PC-3 (cell line): ENCODE data around the gene GDF15. TPM values are rescaled to one million over a fixed set of nuclear protein-coding genes. Genes with fewer than 3 reads are reported as not detected.

ENCODE experiments used
- ATAC-seq: fragments of 200-7000 bp; cut with Tn5 transposase; 2 replicates; pipeline ENCODE4 v1.9.1; 2020; ENCODE audit warnings: mild to moderate bottlenecking, moderate library complexity
- BruUV-seq: library from RNA; stranded (reverse); fragments of 400-500 nt; replicated peaks from 2 replicates; lab custom pipeline; 2021; lab: Mats Ljungman, UMichigan
- CTCF ChIA-PET: fragments of 300-600 bp; sonication (Branson Sonifier 250); formaldehyde crosslinking; loops from one replicate; lab custom pipeline; 2022; ENCODE audit warnings: antibody characterized with exemption; lab: Charles Lee
- POLR2A ChIA-PET: fragments of 300-600 bp; sonication (Branson Sonifier 250); formaldehyde crosslinking; loops from one replicate; lab custom pipeline; 2022; ENCODE audit warnings: antibody characterized with exemption; ENCODE audit not compliant: unreplicated experiment; lab: Charles Lee
- DNase-seq: peaks from one replicate; pipeline ENCODE4 v3.0.0-alpha.2; 2015
- H2AFZ ChIP-seq: fragments of 300-600 bp; sonication (generic); 2 replicates; pipeline ENCODE4 v1.6.0; 2016; ENCODE audit warnings: antibody characterized with exemption, low read length
- H3F3A ChIP-seq: fragments of 300-600 bp; sonication (generic); one replicate; pipeline ENCODE4 v1.6.0; 2017; ENCODE audit warnings: antibody characterized with exemption, low read length, control low read depth, mild to moderate bottlenecking; ENCODE audit not compliant: unreplicated experiment
- H3K27ac ChIP-seq: fragments of 300-600 bp; sonication (generic); 2 replicates; pipeline ENCODE4 v1.5.1; 2016; ENCODE audit warnings: mild to moderate bottlenecking, low read length
- H3K27me3 ChIP-seq: fragments of 300-600 bp; sonication (generic); 2 replicates; pipeline ENCODE4 v1.6.1; 2016; ENCODE audit warnings: low read length, mixed read lengths
- H3K36me3 ChIP-seq: fragments of 300-600 bp; sonication (generic); 2 replicates; pipeline ENCODE4 v1.6.1; 2016; ENCODE audit warnings: low read depth, mixed run types, low read length, mixed read lengths
- H3K4me1 ChIP-seq: fragments of 300-600 bp; sonication (generic); 2 replicates; pipeline ENCODE4 v1.5.1; 2016; ENCODE audit warnings: low read length; ENCODE audit not compliant: insufficient read depth
- H3K4me2 ChIP-seq: fragments of 300-600 bp; sonication (generic); 2 replicates; pipeline ENCODE4 v1.6.0; 2016; ENCODE audit warnings: low read length
- H3K4me3 ChIP-seq: fragments of 300-600 bp; sonication (generic); 2 replicates; pipeline ENCODE4 v1.5.1; 2016; ENCODE audit warnings: mild to moderate bottlenecking, low read length, mixed read lengths
- H3K79me2 ChIP-seq: fragments of 300-600 bp; sonication (generic); 2 replicates; pipeline ENCODE4 v1.6.1; 2017; ENCODE audit warnings: low read length, mixed read lengths
- H3K9ac ChIP-seq: fragments of 300-600 bp; sonication (generic); 2 replicates; pipeline ENCODE4 v1.6.0; 2016; ENCODE audit warnings: mild to moderate bottlenecking, low read length
- H3K9me2 ChIP-seq: fragments of 300-600 bp; sonication (generic); replicated peaks from 2 replicates; pipeline ENCODE4 v1.6.1; 2016; ENCODE audit warnings: mixed run types, low read length, mixed read lengths
- H3K9me3 ChIP-seq: fragments of 300-600 bp; sonication (generic); 2 replicates; pipeline ENCODE4 v1.6.1; 2016; ENCODE audit warnings: low read length, mixed read lengths
- H4K20me1 ChIP-seq: fragments of 300-600 bp; sonication (generic); 2 replicates; pipeline ENCODE4 v1.6.1; 2016; ENCODE audit warnings: low read length, mixed read lengths
- CTCF ChIP-seq: fragments of 300-600 bp; sonication (generic); conservative IDR thresholded peaks from 2 replicates; pipeline ENCODE4 v1.5.1; 2017; ENCODE audit warnings: antibody characterized with exemption, low read depth, mild to moderate bottlenecking, low read length
- EZH2 ChIP-seq: fragments of 300-600 bp; sonication (generic); IDR thresholded peaks from one replicate; pipeline ENCODE4 v1.6.1; 2017; ENCODE audit warnings: antibody characterized with exemption, mild to moderate bottlenecking, low read length; ENCODE audit not compliant: unreplicated experiment
- EZH2phosphoT487 ChIP-seq: fragments of 300-600 bp; sonication (generic); IDR thresholded peaks from 2 replicates; pipeline ENCODE4 v1.6.1; 2018; ENCODE audit warnings: mild to moderate bottlenecking, antibody characterized with exemption, low read length, borderline replicate concordance
- intact Hi-C: fragments of 100-400 bp; cut with micrococcal nuclease; formaldehyde crosslinking; loops from 2 replicates; pipeline ENCODE4 v1.9.0; 2023
- total RNA-seq: library from RNA; depleted of rRNA; stranded (reverse); fragments of >200 nt; gene quantifications from 2 replicates; pipeline ENCODE4 v1.2.3, GENCODE V29; 2014

Gene GDF15
- total RNA-seq, 1 experiment from 2014 or later: 84.3 TPM

- Histone ChIP-seq H3K9ac (peak overlapping the region; percentile 47), H2AFZ (peak overlapping the region; percentile 72), H3F3A (no peaks in the 10 kb centered on the region), H3K79me2 (no peaks in the 10 kb centered on the region), H3K36me3 (no peaks in the 10 kb centered on the region), H3K9me2 (no peaks in the 10 kb centered on the region), H3K27ac (no peak overlapping the region), H3K4me3 (peak overlapping the region; percentile 85), H4K20me1 (no peaks in the 10 kb centered on the region), H3K9me3 (no peaks in the 10 kb centered on the region), H3K4me1 (peaks cover 24% of the 10 kb centered on the region), H3K4me2 (peak overlapping the region; percentile 91), H3K27me3 (no peaks in the 10 kb centered on the region)
- BruUV-seq: TSS peak; percentile 40
- ATAC-seq (peak; percentile 47), DNase-seq (peak; percentile 51)
- POLR2A ChIA-PET: no interaction called here
- TF ChIP-seq EZH2phosphoT487 (no peak), EZH2 (no peak), CTCF (no peak)
- CTCF ChIA-PET: no interaction called here
- intact Hi-C loops: no loop called here
Observed at GRCh38 chr19:18340990-18341868, 44.7 kb upstream of the GDF15 start.

GRCh38 chr19:18342090-18342632 is 43.8 kb upstream of the GDF15 start:
- BruUV-seq: no TSS peak
- intact Hi-C loops: no loop called here
- Histone ChIP-seq H4K20me1 (no peaks in the 10 kb centered on the region), H3K79me2 (no peaks in the 10 kb centered on the region), H3K36me3 (no peaks in the 10 kb centered on the region), H3K4me1 (peaks cover 24% of the 10 kb centered on the region), H3K27me3 (no peaks in the 10 kb centered on the region), H3K9me3 (no peaks in the 10 kb centered on the region), H3K4me2 (no peak overlapping the region), H2AFZ (no peak overlapping the region), H3K4me3 (no peak overlapping the region), H3K9me2 (no peaks in the 10 kb centered on the region), H3K27ac (no peak overlapping the region), H3K9ac (no peak overlapping the region), H3F3A (no peaks in the 10 kb centered on the region)
- ATAC-seq (no peak), DNase-seq (no peak)
- ChIA-PET CTCF (no interaction called here), POLR2A (no interaction called here)
- TF ChIP-seq EZH2phosphoT487 (no peak), CTCF (no peak), EZH2 (no peak)

- Histone ChIP-seq H3K9me3 (no peaks in the 10 kb centered on the region), H3K4me1 (peaks cover 24% of the 10 kb centered on the region), H3K9me2 (no peaks in the 10 kb centered on the region), H2AFZ (no peak overlapping the region), H3K27me3 (no peaks in the 10 kb centered on the region), H3K79me2 (no peaks in the 10 kb centered on the region), H3K4me3 (no peak overlapping the region), H4K20me1 (no peaks in the 10 kb centered on the region), H3F3A (no peaks in the 10 kb centered on the region), H3K36me3 (no peaks in the 10 kb centered on the region), H3K27ac (no peak overlapping the region), H3K4me2 (no peak overlapping the region), H3K9ac (no peak overlapping the region)
- BruUV-seq: no TSS peak
- CTCF ChIA-PET: no interaction called here
- TF ChIP-seq EZH2: no peak
- no peak for TF ChIP-seq CTCF
- no peak for TF ChIP-seq EZH2phosphoT487
- intact Hi-C loops: no loop called here
- DNase-seq: no peak
- ATAC-seq: no peak
- POLR2A ChIA-PET: no interaction called here
Observed at GRCh38 chr19:18344582-18344950, 41.4 kb upstream of the GDF15 start.
